A673 (cell line): ENCODE measurements around the gene KIAA0319L. TPM values are rescaled to one million over a fixed set of nuclear protein-coding genes. Genes with fewer than 3 reads are reported as not detected.

ENCODE experiments used
- BruUV-seq: library from RNA; stranded (reverse); fragments of 400-500 nt; replicated peaks from 2 replicates; lab custom pipeline; 2021; lab: Mats Ljungman, UMichigan
- CTCF ChIA-PET: fragments of 300-600 bp; sonication (Branson Sonifier 250); formaldehyde crosslinking; loops from one replicate; lab custom pipeline; 2022; ENCODE audit warnings: antibody characterized with exemption; lab: Charles Lee
- POLR2A ChIA-PET: fragments of 300-600 bp; sonication (Branson Sonifier 250); formaldehyde crosslinking; loops from one replicate; lab custom pipeline; 2022; ENCODE audit warnings: antibody characterized with exemption; ENCODE audit not compliant: low non-redundant PET; lab: Charles Lee
- DNase-seq: peaks from one replicate; pipeline ENCODE4 v3.0.0-alpha.2; 2015; ENCODE audit warnings: low spot score
- H3K27ac ChIP-seq: fragments of 200-600 bp; sonication (generic); 2 replicates; pipeline ENCODE4 v1.5.1; 2016; ENCODE audit warnings: mixed run types, low read depth, mild to moderate bottlenecking, mixed read lengths, antibody characterized with exemption, low read length; ENCODE audit not compliant: poor library complexity, severe bottlenecking
- H3K27me3 ChIP-seq: fragments of 200-600 bp; sonication (generic); replicated peaks from 2 replicates; pipeline ENCODE4 v1.6.1; 2017; ENCODE audit warnings: mixed run types, low read depth, mild to moderate bottlenecking, mixed read lengths, antibody characterized with exemption, low read length; ENCODE audit not compliant: insufficient read depth, poor library complexity
- H3K36me3 ChIP-seq: fragments of 200-600 bp; sonication (generic); 2 replicates; pipeline ENCODE4 v1.6.1; 2016; ENCODE audit warnings: mixed run types, mild to moderate bottlenecking, mixed read lengths, antibody characterized with exemption, low read length; ENCODE audit not compliant: insufficient read depth, poor library complexity, severe bottlenecking
- H3K4me1 ChIP-seq: fragments of 200-600 bp; sonication (generic); 2 replicates; pipeline ENCODE4 v1.6.1; 2017; ENCODE audit warnings: mixed run types, mild to moderate bottlenecking, mixed read lengths, antibody characterized with exemption, low read length; ENCODE audit not compliant: insufficient read depth, poor library complexity, severe bottlenecking
- H3K4me3 ChIP-seq: fragments of 200-600 bp; sonication (generic); 2 replicates; pipeline ENCODE4 v1.5.1; 2016; ENCODE audit warnings: low read depth, mixed run types, mild to moderate bottlenecking, mixed read lengths, low read length; ENCODE audit not compliant: poor library complexity, severe bottlenecking
- H3K9me3 ChIP-seq: fragments of 200-600 bp; sonication (generic); 2 replicates; pipeline ENCODE4 v1.6.1; 2016; ENCODE audit warnings: mixed run types, low read depth, mild to moderate bottlenecking, mixed read lengths, antibody characterized with exemption, low read length; ENCODE audit not compliant: poor library complexity, severe bottlenecking
- EZH2 ChIP-seq: fragments of 200-600 bp; sonication (generic); IDR thresholded peaks from 2 replicates; pipeline ENCODE4 v1.6.1; 2017; ENCODE audit warnings: borderline replicate concordance, low read depth, mild to moderate bottlenecking, mixed read lengths, antibody characterized with exemption, low read length; ENCODE audit not compliant: poor library complexity, severe bottlenecking
- intact Hi-C: fragments of 100-400 bp; cut with micrococcal nuclease; formaldehyde crosslinking; loops from one replicate; pipeline ENCODE4 v1.10.0; 2022; ENCODE audit not compliant: unreplicated experiment
- total RNA-seq: library from RNA; stranded (reverse); gene quantifications from 2 replicates; pipeline ENCODE4 v1.2.3, GENCODE V29; 2021
- TF ChIP-seq, protein P1 (sequence below): fragments of 300-800, 200-600 bp; sonication (generic); conservative IDR thresholded peaks from 2 replicates; pipeline ENCODE4 v1.5.1; 2017; ENCODE audit warnings: low read depth, mild to moderate bottlenecking, antibody characterized with exemption, low read length, moderate library complexity, mixed read lengths

KIAA0319L gene
- total RNA-seq, 1 experiment from 2014 or later: 33.7 TPM

DNA sequence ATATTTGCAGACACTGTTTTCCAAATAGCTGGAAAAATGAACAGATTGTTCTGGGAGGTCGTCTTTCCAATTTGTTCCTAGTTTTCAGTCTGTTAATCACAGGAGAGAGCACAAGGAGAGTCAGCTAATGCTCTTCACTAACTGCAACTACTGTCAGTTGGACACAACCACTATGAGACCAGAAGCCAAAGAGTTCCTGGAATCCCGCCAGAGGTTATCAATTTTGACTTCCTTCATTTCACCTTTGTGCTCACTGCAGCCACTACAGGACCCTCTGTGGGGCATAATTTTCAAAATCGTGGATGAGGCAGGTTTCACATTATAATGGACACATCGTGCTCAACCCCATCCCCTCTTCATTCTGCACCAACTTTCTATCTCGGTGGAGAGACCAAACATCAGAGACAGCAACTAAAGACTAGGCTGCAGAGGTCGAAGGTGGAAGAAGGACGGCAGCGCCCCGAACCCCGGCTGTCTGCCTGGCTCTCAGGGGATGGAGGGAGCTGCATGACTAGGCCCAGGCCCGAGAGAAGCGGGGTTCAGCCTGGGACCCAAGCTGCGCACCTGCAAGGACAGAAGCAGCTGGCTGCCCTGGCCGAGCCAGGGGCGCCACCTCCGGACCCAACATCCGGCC, 602 bp downstream of the KIAA0319L start:
- Histone ChIP-seq H3K36me3 (peaks cover 25% of the 10 kb centered on the region), H3K27me3 (no peaks in the 10 kb centered on the region), H3K4me1 (peaks cover 14% of the 10 kb centered on the region), H3K27ac (peak overlapping the region; percentile 92), H3K4me3 (peak overlapping the region; percentile 94), H3K9me3 (no peaks in the 10 kb centered on the region)
- TSS peak; percentile 29 for BruUV-seq
- ChIA-PET POLR2A (no interaction called here), CTCF (interaction anchor here (1.4 kb wide), 1 partner anchor 106 kb away, joined by 4 read pairs; no protein-coding TSS in a partner anchor)
- intact Hi-C loops: loop anchor here (5.0 kb wide), 1 partner anchor 364 kb away; the partner anchor contains the start of gene SFPQ
- no peak for TF ChIP-seq EZH2
- TF ChIP-seq, protein P1, sequence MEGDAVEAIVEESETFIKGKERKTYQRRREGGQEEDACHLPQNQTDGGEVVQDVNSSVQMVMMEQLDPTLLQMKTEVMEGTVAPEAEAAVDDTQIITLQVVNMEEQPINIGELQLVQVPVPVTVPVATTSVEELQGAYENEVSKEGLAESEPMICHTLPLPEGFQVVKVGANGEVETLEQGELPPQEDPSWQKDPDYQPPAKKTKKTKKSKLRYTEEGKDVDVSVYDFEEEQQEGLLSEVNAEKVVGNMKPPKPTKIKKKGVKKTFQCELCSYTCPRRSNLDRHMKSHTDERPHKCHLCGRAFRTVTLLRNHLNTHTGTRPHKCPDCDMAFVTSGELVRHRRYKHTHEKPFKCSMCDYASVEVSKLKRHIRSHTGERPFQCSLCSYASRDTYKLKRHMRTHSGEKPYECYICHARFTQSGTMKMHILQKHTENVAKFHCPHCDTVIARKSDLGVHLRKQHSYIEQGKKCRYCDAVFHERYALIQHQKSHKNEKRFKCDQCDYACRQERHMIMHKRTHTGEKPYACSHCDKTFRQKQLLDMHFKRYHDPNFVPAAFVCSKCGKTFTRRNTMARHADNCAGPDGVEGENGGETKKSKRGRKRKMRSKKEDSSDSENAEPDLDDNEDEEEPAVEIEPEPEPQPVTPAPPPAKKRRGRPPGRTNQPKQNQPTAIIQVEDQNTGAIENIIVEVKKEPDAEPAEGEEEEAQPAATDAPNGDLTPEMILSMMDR: no peak
- no peak for DNase-seq

DNA sequence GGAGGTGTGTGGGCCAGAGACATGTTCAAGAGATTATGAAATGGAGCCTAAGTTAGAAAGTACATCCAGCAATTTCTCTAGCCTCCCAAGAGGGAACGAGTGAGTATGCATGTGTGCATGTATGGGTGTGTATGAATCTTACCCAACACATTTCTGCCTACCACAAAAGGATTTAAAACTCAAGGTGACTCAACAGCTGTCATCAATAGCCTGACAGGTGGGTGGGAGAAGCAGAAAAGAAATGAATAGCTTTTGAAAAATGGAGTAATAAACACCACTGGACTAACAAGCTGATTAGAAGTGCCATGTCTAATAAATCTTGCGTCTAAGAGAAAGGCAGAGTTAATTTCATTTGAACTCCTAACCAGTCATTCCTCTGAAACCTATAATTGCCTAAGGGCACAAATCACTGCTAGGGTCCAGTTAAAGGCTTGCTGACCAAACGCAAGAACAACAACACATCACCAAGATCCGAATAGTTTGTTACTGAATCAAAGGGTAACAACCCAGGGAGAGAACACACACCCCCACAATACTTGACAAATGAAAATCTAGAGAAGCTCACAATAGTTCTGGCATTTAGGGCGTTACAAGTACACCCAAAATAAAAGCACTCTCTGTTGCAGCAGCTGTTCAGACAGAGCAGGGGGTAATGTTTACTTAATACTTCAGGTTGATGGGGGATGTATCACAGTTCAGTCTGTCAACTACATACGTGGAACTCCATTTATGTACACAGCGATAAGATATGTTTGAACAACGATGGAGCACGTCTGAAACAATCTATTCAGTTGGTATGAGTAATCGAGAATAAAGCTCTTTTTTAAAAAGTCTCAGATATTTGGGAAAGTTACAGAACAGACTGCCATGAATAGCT, 1.4 kb downstream of the KIAA0319L start:
- peaks cover 22% of the 10 kb centered on the region for H3K36me3 ChIP-seq
- no peaks in the 10 kb centered on the region for H3K9me3 ChIP-seq
- no peaks in the 10 kb centered on the region for H3K27me3 ChIP-seq
- H3K4me3 ChIP-seq: peak overlapping the region; percentile 94
- no peak for TF ChIP-seq EZH2
- TF ChIP-seq, protein P1: no peak
- ChIA-PET POLR2A (interaction anchor here (0.7 kb wide), 1 partner anchor 213 kb away, joined by 3 read pairs; no protein-coding TSS in a partner anchor), CTCF (no interaction called here)
- no peak for DNase-seq
- H3K27ac ChIP-seq: no peak overlapping the region
- intact Hi-C loops: loop anchor here (5.0 kb wide), 1 partner anchor 364 kb away; the partner anchor contains the start of gene SFPQ
- peaks cover 14% of the 10 kb centered on the region for H3K4me1 ChIP-seq
- BruUV-seq: no TSS peak

DNA sequence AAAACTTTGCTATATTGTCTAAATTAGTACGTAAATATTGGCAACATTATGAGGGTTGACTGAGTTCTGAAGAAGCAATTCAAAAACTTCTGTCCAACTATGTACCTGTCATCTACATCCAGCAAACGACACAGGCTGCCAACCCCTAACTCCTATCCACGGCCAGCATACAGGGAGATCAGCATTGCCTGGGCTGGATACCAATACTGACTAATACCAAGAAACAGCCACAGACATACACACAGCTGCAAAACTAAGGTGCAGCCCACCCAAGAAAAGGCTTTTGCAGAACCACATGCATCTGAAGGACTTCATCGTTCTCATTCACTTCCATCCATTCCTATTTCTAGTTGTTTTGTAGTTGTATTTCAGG, 2.0 kb downstream of the KIAA0319L start:
- H3K27ac ChIP-seq: no peak overlapping the region
- no peak for TF ChIP-seq EZH2
- TF ChIP-seq, protein P1: no peak
- POLR2A ChIA-PET: no interaction called here
- no peak for DNase-seq
- no peaks in the 10 kb centered on the region for H3K27me3 ChIP-seq
- intact Hi-C loops: loop anchor here (5.0 kb wide), 1 partner anchor 363 kb away; the partner anchor contains the start of gene SFPQ
- CTCF ChIA-PET: no interaction called here
- BruUV-seq: no TSS peak
- H3K9me3 ChIP-seq: no peaks in the 10 kb centered on the region
- peak overlapping the region; percentile 8 for H3K4me3 ChIP-seq
- peaks cover 25% of the 10 kb centered on the region for H3K36me3 ChIP-seq
- H3K4me1 ChIP-seq: peaks cover 14% of the 10 kb centered on the region
